Measurements from ENCODE around the gene HDAC6. TPM values are rescaled to one million over a fixed set of nuclear protein-coding genes. Genes with fewer than 3 reads are reported as not detected.

HDAC6 gene
- total RNA-seq, 3 donors from 2014 or later (not counting 1 experiment from before 2014, with no cell fraction given): 97.4 to 118 (median 101) TPM

GRCh38 chrX:48770296-48770695 lies 31.6 kb upstream of the HDAC6 start:
- Mint-ChIP-seq H3K4me3 (no peak overlapping the region), H3K9me3 (no peaks in the 10 kb centered on the region), H3K27ac (no peak overlapping the region), H3K27me3 (ENCODE audit: low read depth in 2 of 2) (peaks cover 0 to 23% of the 10 kb centered on the region in 2 donors), H3K4me1 (no peaks in the 10 kb centered on the region), H3K36me3 (no peaks in the 10 kb centered on the region)
- DNase-seq (no peak), ATAC-seq (no peak)
- H3K36me3 ChIP-seq (ENCODE audit: control insufficient read depth, insufficient read depth, low read length): no peaks in the 10 kb centered on the region
- H3K4me3 ChIP-seq (ENCODE audit: low read length): no peak overlapping the region
- TF ChIP-seq CTCF (IDR thresholded peaks at IDR 0.05): no peak
- WGBS (ENCODE audit: insufficient coverage): 82% methylated on average over 5 of the region's 6 CpGs
- H3K9me3 ChIP-seq (ENCODE audit: control insufficient read depth, insufficient read depth, low read length): no peaks in the 10 kb centered on the region
- intact Hi-C loops (cut with micrococcal nuclease): no loop called here
- H3K27ac ChIP-seq (ENCODE audit: low read length): no peak overlapping the region
- H3K27me3 ChIP-seq (ENCODE audit: control insufficient read depth, insufficient read depth, low read length): no peaks in the 10 kb centered on the region
- no peaks in the 10 kb centered on the region for H3K4me1 ChIP-seq (ENCODE audit: control insufficient read depth, insufficient read depth, low read length)

- Histone ChIP-seq H3K27me3 (ENCODE audit: control insufficient read depth, insufficient read depth, low read length) (no peaks in the 10 kb centered on the region), H3K36me3 (ENCODE audit: control insufficient read depth, insufficient read depth, low read length) (no peaks in the 10 kb centered on the region), H3K9me3 (ENCODE audit: control insufficient read depth, insufficient read depth, low read length) (no peaks in the 10 kb centered on the region), H3K4me3 (ENCODE audit: low read length) (no peak overlapping the region), H3K4me1 (ENCODE audit: control insufficient read depth, insufficient read depth, low read length) (no peaks in the 10 kb centered on the region), H3K27ac (ENCODE audit: low read length) (no peak overlapping the region)
- Mint-ChIP-seq H3K4me3 (no peak overlapping the region), H3K9me3 (no peaks in the 10 kb centered on the region), H3K27me3 (ENCODE audit: low read depth in 2 of 2) (peaks cover 4 to 33% of the 10 kb centered on the region in 2 donors), H3K4me1 (no peaks in the 10 kb centered on the region), H3K36me3 (no peaks in the 10 kb centered on the region), H3K27ac (no peak overlapping the region)
- intact Hi-C loops (cut with micrococcal nuclease): no loop called here
- ATAC-seq (no peak), DNase-seq (no peak)
- WGBS (ENCODE audit: insufficient coverage): 92% methylated on average over 3 of the region's 6 CpGs
- no peak for TF ChIP-seq CTCF (IDR thresholded peaks at IDR 0.05)
Measured at GRCh38 chrX:48772602-48773001, 29.3 kb upstream of the HDAC6 start.

- no peaks in the 10 kb centered on the region for H3K4me1 Mint-ChIP-seq
- no peaks in the 10 kb centered on the region for H3K27me3 ChIP-seq (ENCODE audit: control insufficient read depth, insufficient read depth, low read length)
- no peak overlapping the region for H3K4me3 Mint-ChIP-seq
- H3K9me3 Mint-ChIP-seq: no peaks in the 10 kb centered on the region
- ATAC-seq (no peak), DNase-seq (no peak)
- H3K36me3 ChIP-seq (ENCODE audit: control insufficient read depth, insufficient read depth, low read length): no peaks in the 10 kb centered on the region
- H3K9me3 ChIP-seq (ENCODE audit: control insufficient read depth, insufficient read depth, low read length): no peaks in the 10 kb centered on the region
- H3K27me3 Mint-ChIP-seq (ENCODE audit: low read depth in 2 of 2): peaks cover 4 to 27% of the 10 kb centered on the region in 2 donors
- H3K4me3 ChIP-seq (ENCODE audit: low read length): no peak overlapping the region
- 92% methylated on average over 13 of the region's 13 CpGs for WGBS (ENCODE audit: insufficient coverage)
- TF ChIP-seq CTCF (IDR thresholded peaks at IDR 0.05): no peak
- H3K27ac Mint-ChIP-seq: no peak overlapping the region
- no peaks in the 10 kb centered on the region for H3K36me3 Mint-ChIP-seq
- no peak overlapping the region for H3K27ac ChIP-seq (ENCODE audit: low read length)
- no peaks in the 10 kb centered on the region for H3K4me1 ChIP-seq (ENCODE audit: control insufficient read depth, insufficient read depth, low read length)
- intact Hi-C loops (cut with micrococcal nuclease): no loop called here
Measured at GRCh38 chrX:48776818-48777439, 24.9 kb upstream of the HDAC6 start.

GRCh38 chrX:48779399-48779798 lies 22.5 kb upstream of the HDAC6 start:
- no peaks in the 10 kb centered on the region for H3K9me3 ChIP-seq (ENCODE audit: control insufficient read depth, insufficient read depth, low read length)
- H3K36me3 ChIP-seq (ENCODE audit: control insufficient read depth, insufficient read depth, low read length): no peaks in the 10 kb centered on the region
- no peak overlapping the region for H3K27ac ChIP-seq (ENCODE audit: low read length)
- no peaks in the 10 kb centered on the region for H3K4me1 ChIP-seq (ENCODE audit: control insufficient read depth, insufficient read depth, low read length)
- intact Hi-C loops (cut with micrococcal nuclease): no loop called here
- no peak overlapping the region for H3K27ac Mint-ChIP-seq
- no peak for ATAC-seq
- H3K27me3 Mint-ChIP-seq (ENCODE audit: low read depth in 2 of 2): peaks cover 4 to 17% of the 10 kb centered on the region in 2 donors
- H3K27me3 ChIP-seq (ENCODE audit: control insufficient read depth, insufficient read depth, low read length): no peaks in the 10 kb centered on the region
- H3K9me3 Mint-ChIP-seq: no peaks in the 10 kb centered on the region
- H3K4me3 Mint-ChIP-seq: no peak overlapping the region
- TF ChIP-seq CTCF (IDR thresholded peaks at IDR 0.05): no peak
- no peaks in the 10 kb centered on the region for H3K36me3 Mint-ChIP-seq
- no peak overlapping the region for H3K4me3 ChIP-seq (ENCODE audit: low read length)
- no peak for DNase-seq
- no peaks in the 10 kb centered on the region for H3K4me1 Mint-ChIP-seq
- 89% methylated on average over 7 of the region's 7 CpGs for WGBS (ENCODE audit: insufficient coverage)

Measured in natural killer cell (primary cell).